NCI-H460 (cell line): ENCODE data around the gene MLLT6. TPM values are rescaled to one million over a fixed set of nuclear protein-coding genes. Genes with fewer than 3 reads are reported as not detected.

Source experiments
- DNase-seq: peaks from one replicate; pipeline ENCODE4 v3.0.0-alpha.2; 2016; ENCODE audit warnings: low read depth; ENCODE audit errors: extremely low read depth
- total RNA-seq: library from RNA; depleted of rRNA; stranded (reverse); fragments of >200 nt; shearing (Covaris generic); gene quantifications from 2 replicates; pipeline ENCODE4 v1.2.3, GENCODE V29; 2014

MLLT6 gene
- total RNA-seq, 1 experiment from 2014 or later = 39.0 TPM

DNA sequence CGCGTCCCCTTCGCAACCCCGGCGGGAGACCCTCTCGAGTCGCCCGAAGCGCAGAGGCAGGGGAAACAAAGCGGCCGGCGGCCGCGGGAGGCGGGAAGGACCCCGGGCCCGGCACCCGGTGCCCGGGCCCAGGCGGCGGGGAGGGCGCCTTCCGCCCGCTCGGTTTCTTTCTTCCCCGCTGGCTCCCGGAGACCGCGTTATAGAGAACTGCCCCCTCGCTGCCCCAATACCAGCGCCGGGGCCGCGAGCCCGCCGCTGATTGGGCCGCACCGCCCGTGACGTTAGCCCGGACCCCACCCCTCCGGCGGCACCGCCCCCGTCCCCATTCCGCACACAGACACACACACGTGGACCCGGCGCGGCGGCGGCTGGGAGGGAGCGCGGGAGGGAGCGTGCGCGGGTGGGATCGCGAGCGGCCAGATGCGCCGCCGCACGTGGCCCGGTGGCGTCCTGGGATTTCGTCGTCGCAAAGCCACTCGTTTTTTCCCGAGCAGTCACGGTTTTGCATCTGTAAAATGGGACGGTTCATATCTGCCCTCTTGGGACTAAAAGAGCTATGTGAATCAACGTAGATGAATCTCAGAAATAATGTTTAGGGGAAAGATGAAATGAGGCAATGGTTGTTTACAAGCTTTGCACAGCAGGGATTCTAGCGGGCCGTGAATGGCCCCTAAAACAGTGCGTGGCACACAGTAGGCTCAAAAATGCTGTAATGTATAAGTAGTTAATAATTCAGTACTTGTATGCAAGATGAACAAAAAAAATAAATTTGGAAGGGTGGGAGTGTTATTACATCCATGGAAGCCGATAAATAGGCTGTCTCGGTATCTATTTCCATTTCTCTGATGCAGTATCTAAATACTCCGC lies 30.1 kb upstream of the MLLT6 start, which contains the start of gene EPOP:
TSS of gene EPOP (minus strand) at position 209 of the 867 bp plus-strand sequence. CDS start 462 bp downstream, outside the sequence.
- peak; percentile 84 for DNase-seq

DNA sequence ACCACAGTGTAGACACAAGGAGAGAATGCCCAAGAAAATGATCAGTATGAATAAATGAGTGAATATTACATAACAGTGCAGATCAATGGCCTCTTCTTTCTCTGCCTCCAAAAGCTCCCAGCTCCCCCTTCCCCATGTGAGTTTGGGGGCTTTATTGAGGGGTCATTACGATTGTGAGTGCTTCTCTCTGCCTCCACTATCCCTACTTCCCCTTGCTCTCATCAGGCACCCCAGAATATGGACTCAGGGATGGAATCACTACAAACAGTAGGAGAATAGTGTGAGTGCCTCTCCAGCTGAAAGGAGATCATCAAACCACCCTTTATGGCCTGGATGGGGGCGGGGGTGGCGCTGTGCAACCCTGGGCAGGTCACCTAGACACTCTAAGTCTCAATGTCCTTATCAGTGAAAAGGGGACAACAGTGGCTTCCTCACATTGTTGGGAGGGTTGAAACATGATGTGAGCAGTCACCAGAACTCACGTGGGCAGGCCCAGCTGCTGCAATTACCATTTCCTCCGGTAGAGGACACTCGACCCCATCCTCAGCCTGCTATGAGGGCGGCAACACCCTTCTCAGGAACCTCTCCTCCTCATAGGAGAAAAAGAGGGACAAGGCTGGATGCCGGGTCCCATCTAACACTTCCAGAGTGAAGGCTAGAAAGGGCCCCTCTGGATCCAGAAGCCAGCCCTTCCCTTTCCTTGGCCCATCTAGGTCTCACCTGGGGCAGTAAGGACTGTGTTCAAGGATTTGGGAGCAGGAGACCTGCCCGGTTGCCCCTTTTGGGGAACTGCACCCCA lies 28.2 kb upstream of the MLLT6 start:
- peak; percentile 84 for DNase-seq

GRCh38 chr17:38677819-38678218 lies 27.3 kb upstream of the MLLT6 start:
- DNase-seq = no peak

GRCh38 chr17:38681096-38681495 lies 24.0 kb upstream of the MLLT6 start:
- DNase-seq = no peak

- DNase-seq = no peak
Observed at GRCh38 chr17:38685491-38685890, 19.6 kb upstream of the MLLT6 start.

DNA sequence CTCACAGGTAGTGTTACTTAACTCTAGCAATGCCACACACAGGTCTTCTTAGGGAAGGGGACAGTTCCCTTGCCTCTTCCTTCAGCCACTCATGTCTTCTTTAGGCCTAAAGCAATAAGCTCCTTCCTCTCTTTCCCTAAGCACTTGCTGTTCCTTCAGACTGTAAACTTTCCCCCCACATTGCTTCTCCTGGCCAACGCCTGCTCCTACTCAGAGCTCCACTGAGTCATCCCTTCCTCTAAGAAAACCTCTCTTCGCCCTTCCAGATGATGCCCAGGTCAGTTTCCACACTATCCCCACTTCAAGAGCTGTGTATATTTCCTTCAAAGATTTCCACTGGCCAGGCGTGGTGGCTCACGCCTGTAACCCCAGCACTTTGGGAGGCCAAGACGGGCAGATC lies 17.8 kb upstream of the MLLT6 start:
- DNase-seq = no peak

DNA sequence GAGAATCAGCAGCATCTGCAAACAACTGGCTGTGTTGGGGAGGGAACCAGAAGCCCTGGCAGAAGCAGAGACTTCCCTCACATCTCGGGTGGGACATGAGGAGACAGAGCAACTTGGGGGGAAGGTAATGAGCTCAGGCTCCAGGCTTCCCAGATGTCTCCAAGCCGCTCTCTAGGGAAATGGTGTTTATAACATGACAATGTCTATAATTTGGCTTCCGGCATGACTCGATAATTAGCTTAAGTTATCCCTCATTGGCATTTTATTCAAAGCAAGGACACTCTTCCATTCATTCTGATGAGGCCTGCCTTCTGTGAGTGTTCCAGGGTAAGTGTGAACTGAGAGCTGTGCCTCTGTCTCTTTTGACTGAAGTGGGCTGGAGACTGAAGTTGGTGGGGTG lies 14.7 kb upstream of the MLLT6 start:
- no peak for DNase-seq

- DNase-seq = no peak
Observed at GRCh38 chr17:38691154-38691553, 13.9 kb upstream of the MLLT6 start.

DNA sequence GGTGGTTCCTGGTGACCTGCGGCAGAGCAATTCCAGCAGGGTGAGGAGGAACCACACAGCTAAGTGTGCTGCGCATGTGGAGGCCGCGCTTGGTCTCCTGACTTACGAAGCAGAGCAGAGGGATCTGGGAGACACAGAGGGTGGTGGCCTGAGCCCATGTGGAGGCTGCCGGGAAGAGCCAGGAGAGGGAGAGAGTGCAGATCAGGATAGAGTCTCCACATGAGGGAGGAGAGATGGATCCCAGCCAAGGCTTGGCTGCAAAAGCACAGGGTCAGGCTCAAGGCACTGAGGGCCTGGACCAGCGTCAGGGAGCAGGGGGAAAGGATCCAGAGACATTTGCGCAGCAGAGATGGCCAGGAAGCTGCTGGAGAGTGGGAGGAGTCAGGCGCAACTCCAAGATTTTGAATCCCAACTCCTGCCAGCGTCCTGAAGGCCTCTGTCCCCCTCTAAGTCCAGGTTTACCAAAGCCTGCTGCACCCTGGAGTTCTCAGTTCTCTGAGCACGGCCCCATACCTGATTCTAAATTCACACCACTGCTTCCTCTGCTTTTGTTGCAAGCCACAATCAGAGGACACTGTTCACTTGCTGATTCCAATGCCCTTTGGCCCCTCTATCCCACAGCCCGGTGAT lies 11.3 kb upstream of the MLLT6 start:
- DNase-seq = no peak

GRCh38 chr17:38697061-38697820 lies 7.8 kb upstream of the MLLT6 start:
- no peak for DNase-seq

DNA sequence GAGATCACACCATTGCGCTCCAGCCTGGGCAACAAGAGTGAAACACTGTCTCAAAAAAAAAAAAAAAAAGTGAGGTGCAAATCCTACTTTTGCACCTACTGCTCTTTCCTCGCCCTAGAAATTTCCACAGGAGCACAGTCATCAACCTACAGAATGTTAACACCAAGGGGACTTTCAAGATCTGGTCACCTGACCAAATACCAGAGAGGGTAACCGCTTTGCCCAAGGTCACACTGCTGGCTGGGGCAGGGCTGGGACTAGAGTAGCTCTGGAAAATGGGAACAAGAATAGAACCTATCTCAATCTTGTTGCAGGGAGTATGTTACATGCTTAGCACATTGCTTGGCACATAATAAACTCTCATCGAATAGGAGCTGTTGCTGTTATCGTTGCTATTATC lies 6.3 kb upstream of the MLLT6 start:
- DNase-seq = no peak

DNA sequence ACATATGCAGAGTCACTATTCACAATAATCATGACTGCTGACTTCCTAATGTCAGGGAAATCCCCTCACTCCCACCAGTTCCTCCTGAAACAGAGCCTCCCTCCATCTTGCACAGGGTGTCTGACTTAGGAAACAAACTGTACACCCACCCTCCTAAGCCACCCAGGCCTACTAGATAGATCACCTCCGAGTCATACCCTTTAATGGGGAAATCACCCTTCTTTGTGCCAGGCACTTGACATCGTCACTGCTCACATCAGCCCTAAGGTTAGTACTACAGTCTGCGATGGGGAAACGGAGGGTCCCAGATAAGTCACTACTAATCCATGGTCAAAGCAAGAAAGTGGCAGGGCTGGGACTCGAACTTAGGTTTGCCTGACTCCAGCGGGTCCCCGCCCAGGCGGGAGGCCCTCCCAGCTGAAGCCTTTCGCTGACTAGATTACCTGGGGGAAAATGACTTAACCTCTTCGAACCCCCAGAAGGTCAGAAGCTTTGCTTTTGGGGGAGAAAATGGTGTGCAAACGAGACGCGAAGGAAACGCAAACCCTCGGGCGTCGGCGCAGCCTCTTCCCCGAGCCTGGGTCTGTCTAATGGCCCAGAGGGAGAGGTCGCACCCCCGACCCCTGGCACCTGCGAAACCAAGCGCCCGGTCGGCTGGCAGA lies 3.4 kb upstream of the MLLT6 start:
- no peak for DNase-seq

DNA sequence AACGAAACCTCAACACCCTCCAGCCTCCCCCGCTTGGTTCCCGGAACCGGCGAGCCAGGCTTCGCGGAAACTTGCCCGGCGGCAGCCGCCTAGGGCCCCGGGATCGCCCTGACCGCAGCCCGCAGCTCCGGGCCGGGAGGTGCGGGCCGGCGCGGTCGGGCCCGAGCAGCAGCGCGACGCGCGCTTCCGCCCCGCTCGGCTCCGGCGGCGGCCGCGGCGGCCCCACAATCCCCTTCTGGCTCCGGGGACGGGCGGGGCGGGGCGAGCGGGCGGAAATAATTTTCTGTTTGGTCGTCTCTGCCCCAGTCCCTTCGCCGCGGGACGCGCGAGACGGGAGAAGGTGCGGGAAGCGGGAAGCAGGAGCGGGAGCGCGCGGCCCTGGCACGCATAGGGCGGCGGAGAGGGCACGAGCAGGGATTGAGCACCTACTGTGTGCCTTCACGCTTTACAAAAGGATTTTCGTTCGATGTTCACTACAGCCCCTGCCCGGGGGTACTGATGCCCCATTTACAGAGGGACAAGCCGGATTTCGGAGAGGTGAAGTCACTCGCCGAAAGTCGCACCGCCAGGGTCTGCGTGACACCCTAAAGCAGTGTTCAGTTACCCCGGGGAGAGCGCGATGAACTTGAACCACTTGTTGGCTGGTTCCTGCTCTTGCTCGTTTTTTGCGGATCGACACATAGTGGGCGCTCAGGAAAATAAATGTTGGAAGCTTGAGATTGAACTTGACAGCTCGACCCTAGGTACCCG lies 2.7 kb upstream of the MLLT6 start:
- DNase-seq = peak; percentile 83

DNA sequence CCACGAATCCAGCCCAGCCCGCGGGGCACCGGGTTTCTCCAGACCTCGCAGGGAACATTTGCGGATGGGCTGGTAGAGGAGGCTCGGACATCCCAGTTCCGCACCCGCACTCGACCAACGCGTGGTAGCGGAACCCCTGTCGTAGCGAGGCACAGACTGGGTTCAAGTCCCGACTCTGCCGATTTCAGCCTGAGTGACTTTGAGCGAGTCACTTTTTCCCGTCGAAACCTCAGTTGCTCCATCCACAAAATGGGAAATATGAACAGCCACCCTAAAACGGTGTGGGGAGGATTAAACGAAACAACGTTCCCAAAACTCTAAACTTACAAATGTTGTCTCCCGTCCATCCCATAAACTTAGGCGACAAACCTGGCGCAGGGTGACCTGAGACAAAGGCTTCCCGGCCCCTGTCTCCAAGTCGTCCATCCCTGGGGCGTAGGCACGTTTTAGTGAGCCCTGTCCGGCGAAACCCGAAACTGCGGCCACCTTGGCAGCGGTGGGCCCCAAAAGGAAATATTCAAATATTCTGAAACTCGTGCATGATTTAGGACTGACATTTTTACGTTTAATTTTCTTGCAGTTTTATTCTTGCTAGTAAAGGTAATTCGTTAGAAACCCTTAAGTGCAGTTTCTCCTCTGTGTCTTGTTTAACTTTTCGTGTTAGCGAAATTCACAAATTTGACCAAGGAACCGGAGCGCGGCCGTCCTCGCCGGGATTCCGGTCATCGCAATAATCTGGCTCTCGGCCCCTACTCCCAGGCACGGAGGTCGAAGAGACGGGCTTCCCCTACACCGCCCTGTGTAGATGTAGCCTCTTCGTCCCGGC lies 1.9 kb upstream of the MLLT6 start:
- no peak for DNase-seq

DNA sequence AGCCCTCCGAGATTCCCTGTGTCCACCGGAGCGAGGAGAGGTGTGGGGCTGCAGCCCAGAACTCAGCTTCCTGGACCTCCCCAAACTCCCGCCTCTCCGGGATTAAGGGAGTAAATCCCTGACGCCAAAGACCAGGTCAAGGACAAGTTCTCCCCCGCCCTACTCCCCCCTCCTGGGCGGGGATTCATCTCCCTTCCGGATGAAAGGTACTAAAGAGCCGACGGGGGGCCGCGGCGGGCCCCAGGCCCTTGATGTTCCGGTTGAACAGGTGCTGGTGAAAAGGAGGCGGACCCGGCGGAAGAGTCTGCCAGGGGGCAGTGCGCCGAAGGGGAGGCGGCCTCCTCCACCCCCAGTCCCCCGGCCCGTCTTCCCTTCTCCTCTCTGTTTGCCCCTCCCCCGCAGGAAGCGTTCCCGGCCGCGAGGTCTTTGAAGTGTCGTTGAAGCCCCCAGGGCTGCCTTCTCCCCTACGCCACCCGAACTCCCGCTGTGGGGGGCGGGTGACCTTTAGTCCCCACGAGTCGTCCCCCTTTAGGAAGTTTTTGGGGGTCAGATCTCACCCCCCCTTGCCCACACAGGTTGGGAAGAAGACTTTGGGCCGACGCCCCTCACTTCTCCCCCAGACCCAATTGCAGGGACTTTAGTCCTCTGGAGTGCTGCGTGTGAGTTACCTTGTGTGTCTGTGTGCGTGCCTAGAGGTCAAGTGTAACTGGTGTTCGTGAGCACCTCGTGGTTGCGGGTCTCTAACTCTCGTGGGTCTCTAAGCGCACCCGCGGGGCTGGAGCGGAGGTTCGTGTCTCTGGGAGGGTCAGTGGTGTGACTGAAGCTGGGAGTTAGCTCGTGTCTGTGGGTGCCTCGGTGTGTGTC lies 1.1 kb upstream of the MLLT6 start:
- DNase-seq = no peak

GRCh38 chr17:38705523-38705802 lies 390 bp downstream of the MLLT6 start:
- DNase-seq = no peak

DNA sequence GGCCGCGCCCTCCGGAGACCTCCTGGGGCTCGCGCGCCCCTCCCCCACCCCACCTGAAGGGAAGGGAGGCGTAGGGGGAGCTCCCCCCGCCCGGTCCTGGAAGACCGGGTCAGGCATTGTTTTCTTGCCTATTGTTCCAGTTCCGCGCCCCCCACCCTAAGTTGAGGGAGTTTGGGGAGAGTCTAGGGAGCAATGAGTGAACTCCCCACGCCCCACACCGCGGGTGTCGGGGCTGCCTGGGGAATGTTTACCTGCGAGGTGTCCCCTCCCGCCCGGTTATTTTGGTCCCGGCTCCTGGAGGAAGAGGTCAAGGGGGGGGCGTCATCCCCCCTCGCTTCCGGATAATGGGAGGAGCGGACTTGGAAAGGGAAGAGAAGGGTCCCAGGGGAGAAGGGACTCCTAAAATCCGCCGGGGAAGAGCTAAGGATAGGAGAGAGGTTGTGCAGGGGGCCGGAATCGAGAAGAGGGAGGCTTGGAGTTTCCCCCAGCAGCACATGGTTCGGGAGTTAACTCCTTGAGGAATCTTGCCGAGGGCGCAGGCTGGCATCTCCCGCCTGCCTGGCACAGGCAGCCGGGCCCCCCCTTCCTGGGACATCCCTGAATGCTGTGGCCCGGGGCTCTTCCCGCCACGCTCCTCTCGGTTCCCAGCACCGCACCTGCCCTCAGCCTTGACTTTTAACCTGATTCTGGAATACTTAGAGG lies 881 bp downstream of the MLLT6 start:
- no peak for DNase-seq
